NCI-H1694 (cell line): ENCODE data around the gene ASXL3.

Experiments used
- DNase-seq: peaks from one replicate; lab custom pipeline; 2025; lab: John Stamatoyannopoulos, UW

ASXL3 gene

DNA sequence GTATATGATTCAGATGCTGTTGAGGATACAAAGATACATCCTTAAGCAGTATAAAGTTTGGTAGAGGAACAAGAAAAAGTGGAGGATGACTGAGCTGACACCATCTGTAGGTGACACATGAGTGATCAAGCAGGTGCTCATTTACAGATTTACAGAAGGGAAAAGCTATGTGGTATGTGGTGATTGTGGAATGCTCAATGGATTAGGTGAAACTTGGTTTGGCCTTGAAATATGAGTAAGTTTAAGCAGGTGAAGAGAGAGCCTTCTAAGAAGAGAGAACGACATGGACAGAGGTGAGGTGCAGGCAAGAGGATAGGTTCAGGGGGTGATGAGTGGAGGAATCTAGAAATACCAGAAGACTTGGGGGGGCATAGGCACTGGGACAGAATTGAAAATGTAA lies 5.9 kb downstream of the ASXL3 start:
- no peak for DNase-seq

GRCh38 chr18:33584548-33585430 lies 6.8 kb downstream of the ASXL3 start:
- DNase-seq, result no peak

- no peak for DNase-seq
Measured at GRCh38 chr18:33585431-33585775, 7.4 kb downstream of the ASXL3 start.

- no peak for DNase-seq
Measured at GRCh38 chr18:33588361-33588760, 10.3 kb downstream of the ASXL3 start.

GRCh38 chr18:33593261-33593660 lies 15.2 kb downstream of the ASXL3 start:
- no peak for DNase-seq

GRCh38 chr18:33594799-33595198 lies 16.8 kb downstream of the ASXL3 start:
- no peak for DNase-seq

DNA sequence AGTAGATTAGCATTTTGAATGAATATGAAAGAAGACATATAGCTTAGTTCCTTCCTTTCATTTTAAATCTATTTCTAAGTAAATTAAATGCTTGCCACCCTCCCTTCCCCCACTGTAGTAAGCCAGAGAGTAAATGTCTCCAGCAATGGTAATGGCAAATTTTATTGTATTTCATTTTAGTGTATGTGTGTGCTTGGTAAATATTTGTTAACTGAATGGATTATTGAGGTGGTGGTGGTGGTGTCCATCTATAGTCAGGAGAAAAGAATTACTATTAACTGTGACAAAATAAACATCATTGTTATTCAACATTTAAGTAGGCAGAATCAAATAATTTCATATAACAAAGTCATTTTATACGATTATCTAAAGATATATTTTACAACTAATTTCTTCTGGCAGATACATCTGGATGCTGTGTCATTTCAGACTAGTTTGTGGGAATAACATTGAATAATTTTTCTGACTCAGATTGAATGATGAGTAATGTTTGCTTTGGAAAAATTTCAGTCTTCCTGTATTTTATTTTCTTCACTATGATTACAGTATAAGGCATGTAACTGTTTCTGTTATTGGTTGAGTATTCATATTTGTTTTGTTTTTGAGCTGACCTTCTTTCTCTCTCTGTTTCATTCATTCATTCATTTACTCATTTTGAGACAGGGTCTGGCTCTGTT lies 18.3 kb downstream of the ASXL3 start:
- no peak for DNase-seq

DNA sequence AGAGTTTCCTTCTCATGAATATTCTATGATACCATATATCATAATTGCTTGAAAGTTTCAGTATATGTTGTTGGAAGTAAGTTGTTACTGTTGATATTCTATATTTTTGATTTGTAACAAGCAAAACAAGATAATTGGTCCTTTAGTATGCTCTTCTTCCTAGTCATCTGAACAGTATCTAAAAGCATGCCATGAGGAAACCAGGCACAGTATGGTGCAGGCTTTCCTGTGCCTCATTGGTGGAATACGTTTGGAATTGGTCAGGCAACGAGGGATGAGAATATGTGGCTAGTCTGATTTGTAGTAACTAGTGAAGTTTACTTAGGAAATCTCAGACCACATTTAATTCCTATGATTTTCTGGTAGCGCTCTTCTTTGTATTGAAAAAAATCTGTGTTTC lies 22.8 kb downstream of the ASXL3 start:
- no peak for DNase-seq

GRCh38 chr18:33603454-33603853 lies 25.4 kb downstream of the ASXL3 start:
- DNase-seq, result no peak

GRCh38 chr18:33605250-33605649 lies 27.2 kb downstream of the ASXL3 start:
- DNase-seq, result no peak

- no peak for DNase-seq
Measured at GRCh38 chr18:33606621-33607020, 28.6 kb downstream of the ASXL3 start.

- DNase-seq, result no peak
Measured at GRCh38 chr18:33611525-33612135, 33.6 kb downstream of the ASXL3 start.

DNA sequence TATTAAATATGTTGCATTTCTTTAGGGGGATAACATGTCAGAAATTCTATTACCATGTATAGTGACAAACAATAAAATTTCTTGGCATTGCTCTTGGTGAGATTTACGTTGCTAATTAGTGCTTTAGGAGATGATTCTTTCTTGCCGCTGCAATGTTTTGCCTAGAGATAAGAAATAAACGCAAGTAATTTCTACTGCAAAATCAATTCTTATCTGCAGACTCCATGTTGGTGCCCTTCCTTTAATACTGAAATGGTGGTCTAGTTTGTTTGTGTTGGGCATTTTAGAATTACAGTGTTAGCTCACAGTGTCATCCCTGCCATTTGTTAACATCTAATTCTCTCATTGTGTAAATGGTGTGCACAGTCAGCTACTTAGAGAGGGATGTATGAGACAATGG lies 34.6 kb downstream of the ASXL3 start:
- DNase-seq, result no peak

DNA sequence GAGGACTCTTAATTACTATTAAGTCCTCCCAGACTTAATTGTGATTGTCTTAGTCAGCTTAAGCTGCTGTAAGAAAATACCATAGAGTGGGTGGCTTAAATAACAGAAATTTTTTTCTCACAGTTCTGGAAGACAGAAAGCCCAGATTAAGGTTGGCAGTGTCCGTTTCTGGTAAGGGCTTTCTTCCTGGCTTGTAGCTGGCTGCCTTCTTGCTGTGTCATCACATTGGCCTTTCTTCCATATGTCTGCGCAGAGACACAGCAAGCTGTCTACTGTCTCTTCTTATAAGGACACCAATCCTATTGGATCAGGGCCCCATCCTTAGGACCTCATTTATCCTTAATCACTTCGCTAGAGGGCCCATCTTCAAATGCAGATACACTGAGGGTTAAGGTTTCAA lies 38.5 kb downstream of the ASXL3 start:
- no peak for DNase-seq

DNA sequence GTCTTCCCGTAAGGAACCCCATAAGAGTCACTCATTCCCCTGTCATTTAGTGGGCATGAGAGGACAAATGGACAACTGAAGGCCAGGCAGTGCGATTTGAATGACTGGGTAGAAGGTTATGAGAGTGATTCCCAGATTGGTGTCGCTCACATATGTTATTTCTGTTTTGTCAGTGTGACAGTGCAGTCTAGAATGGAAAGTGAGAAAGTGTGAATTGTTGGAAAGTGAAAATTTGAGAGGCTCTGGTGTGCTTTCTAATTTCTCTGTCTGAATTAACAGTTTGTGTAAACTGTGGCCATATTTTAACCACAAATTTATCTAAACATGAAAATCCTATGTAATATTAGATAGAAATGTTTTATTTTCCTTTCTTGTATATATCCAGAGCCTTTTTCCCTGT lies 49.1 kb downstream of the ASXL3 start:
- no peak for DNase-seq

DNA sequence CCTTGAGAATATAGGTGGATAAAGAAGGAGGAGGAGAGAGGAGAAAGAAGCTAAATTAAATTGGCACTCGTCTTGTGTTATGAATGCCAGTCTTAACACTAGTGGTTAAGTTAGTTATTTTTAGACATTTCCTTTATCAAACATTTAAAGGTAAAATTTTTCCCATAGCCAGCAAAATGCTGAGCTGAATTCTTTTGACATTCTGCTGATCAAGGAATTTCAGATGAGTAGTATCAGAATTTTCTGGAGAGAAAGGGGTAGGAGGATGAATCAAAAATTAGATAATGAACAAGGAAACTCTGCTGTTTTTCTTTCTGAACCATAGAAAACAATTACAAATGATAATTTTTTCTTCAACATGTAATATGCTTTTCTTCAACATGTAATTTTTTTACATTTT lies 52.5 kb downstream of the ASXL3 start:
- no peak for DNase-seq

GRCh38 chr18:33641141-33641540 lies 63.1 kb downstream of the ASXL3 start:
- DNase-seq, result no peak

- no peak for DNase-seq
Measured at GRCh38 chr18:33644494-33644893, 66.5 kb downstream of the ASXL3 start.

- DNase-seq, result no peak
Measured at GRCh38 chr18:33647365-33647764, 69.3 kb downstream of the ASXL3 start.

DNA sequence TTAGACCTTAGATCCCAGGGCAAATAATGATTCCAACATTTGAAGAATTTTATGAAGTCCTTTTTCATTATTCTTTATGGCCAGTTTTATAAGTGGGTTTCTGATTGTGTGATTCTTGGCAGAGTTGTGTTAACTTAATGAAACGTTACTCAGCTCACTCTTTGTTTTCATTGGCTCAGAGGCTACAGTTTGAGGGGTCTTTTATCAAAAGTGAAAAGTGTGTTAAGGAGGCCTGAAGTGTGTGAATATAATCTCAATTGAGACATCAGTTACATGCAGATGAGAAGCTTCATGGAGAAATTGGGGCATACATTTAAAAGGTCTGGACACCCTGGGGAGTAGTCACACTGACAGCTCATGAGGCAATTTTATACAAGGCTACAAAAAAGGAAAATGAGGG lies 74.6 kb downstream of the ASXL3 start:
- no peak for DNase-seq

DNA sequence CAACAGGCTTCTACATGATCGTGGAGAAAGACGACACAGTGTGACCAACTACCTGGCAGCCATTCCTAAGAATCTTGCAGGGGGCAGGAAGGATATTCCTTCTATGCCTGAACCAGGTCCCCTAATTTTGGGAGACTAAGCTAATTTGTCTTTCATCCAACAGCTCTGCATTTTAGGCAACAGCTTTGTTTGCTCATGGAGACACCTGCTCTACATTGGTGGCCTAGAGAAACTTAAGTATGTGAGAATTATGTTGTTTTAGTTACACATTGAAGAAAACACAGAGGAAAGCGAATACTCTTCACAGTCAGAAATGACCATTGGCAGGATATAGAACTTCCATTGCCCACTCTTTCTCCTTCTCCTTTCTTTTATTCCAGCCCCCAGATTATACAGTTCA lies 75.2 kb downstream of the ASXL3 start:
- DNase-seq, result no peak

- no peak for DNase-seq
Measured at GRCh38 chr18:33656889-33657448, 79.0 kb downstream of the ASXL3 start.
